ENCODE measurements around the gene WASL.

DNA sequence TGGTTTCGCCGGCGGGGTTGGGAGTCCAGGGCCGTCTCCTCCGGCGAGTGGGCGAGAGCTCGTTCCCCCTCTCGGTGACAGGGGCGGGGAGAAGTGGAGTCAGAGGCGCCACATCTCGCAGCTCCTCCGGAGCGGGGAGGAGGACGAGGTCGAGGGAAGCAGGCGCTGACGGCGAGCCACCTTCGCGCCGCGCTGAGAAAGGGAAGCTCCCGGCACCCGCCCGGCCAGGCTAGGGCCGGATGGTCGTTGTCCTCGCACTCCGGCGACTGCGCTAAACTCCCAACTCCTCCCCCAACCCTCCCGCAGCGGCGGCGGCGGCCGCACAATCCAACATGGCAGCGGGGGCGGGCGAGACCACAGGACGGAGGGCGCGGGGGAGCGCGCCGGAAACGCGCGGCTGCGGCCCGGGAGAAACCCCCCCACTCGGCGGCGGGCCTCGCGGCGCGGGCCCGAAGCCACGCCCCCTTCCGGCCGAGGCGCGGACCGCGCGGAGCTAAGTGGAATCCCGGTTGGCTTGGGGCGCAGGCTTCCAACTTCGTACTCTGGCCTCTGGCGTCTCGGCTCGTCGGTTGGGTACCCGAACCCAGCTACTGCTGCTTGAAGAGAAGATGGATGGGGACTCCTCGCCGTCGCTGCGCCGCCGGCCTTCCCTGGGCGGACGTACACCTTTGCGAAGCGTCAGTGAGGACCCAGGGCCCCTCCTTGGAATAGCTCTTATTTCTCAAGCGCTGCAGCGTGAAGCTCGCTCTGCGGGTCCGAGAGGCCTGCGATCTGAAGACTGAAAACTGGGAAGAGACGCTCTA, at the start of gene WASL:
- TF ChIP-seq, protein P1, sequence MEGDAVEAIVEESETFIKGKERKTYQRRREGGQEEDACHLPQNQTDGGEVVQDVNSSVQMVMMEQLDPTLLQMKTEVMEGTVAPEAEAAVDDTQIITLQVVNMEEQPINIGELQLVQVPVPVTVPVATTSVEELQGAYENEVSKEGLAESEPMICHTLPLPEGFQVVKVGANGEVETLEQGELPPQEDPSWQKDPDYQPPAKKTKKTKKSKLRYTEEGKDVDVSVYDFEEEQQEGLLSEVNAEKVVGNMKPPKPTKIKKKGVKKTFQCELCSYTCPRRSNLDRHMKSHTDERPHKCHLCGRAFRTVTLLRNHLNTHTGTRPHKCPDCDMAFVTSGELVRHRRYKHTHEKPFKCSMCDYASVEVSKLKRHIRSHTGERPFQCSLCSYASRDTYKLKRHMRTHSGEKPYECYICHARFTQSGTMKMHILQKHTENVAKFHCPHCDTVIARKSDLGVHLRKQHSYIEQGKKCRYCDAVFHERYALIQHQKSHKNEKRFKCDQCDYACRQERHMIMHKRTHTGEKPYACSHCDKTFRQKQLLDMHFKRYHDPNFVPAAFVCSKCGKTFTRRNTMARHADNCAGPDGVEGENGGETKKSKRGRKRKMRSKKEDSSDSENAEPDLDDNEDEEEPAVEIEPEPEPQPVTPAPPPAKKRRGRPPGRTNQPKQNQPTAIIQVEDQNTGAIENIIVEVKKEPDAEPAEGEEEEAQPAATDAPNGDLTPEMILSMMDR (conservative IDR thresholded peaks at IDR 0.05; ENCODE audit: low read length): no peak
- TF ChIP-seq EZH2phosphoT487 (IDR thresholded peaks at IDR 0.05; ENCODE audit: borderline replicate concordance, low read depth, low read length): no peak
